K562 (cell line): ENCODE results near the gene FCAMR. TPM values are rescaled to one million over a fixed set of nuclear protein-coding genes. Genes with fewer than 3 reads are reported as not detected.

ENCODE experiments used
- ARID3B ChIP-seq: fragments of 250-450 bp; sonication (Bioruptor Pico); IDR thresholded peaks from 2 replicates; pipeline ENCODE4 v1.4.0; 2020; ENCODE audit warnings: borderline replicate concordance
- CTCF ChIP-seq, 3 experiments: IDR thresholded peaks in 2 of 3; conservative IDR thresholded peaks in 1 of 3; 2 replicates each; pipeline ENCODE4 v1.5.1; 2011 to 2012; ENCODE audit warnings: low read length in 3 of 3, mild to moderate bottlenecking in 3 of 3, control low read depth in 2 of 3, improper control_type of control experiment in 1 of 3, inconsistent platforms in 1 of 3, low read depth in 1 of 3, mixed read lengths in 1 of 3, moderate library complexity in 1 of 3; ENCODE audit not compliant: insufficient read depth in 2 of 3
- ESRRA ChIP-seq: fragments of 450-650 bp; IDR thresholded peaks from 2 replicates; pipeline ENCODE4 v1.6.1; 2014; ENCODE audit warnings: low read depth, mild to moderate bottlenecking, moderate library complexity, borderline replicate concordance
- HEY1 ChIP-seq: fragments of 250-450 bp; sonication (Bioruptor Pico); IDR thresholded peaks from 2 replicates; pipeline ENCODE4 v1.5.0; 2020; ENCODE audit warnings: mild to moderate bottlenecking, moderate library complexity, borderline replicate concordance
- MAX ChIP-seq: sonication (generic); formaldehyde crosslinking; IDR thresholded peaks from 2 replicates; pipeline ENCODE4 v1.9.0; 2022; ENCODE audit warnings: mild to moderate bottlenecking, missing genetic modification reagents
- MTA1 ChIP-seq: fragments of 450-650 bp; IDR thresholded peaks from 2 replicates; pipeline ENCODE4 v1.6.1; 2017; ENCODE audit warnings: borderline replicate concordance
- NRF1 ChIP-seq, 2 experiments: fragments of 450-650 bp; IDR thresholded peaks in 1 of 2; conservative IDR thresholded peaks in 1 of 2; 2 replicates each; pipeline ENCODE4 v1.6.1; 2014; ENCODE audit warnings: mild to moderate bottlenecking in 2 of 2
- POLR2A ChIP-seq: fragments of 450-650 bp; conservative IDR thresholded peaks from 2 replicates; pipeline ENCODE4 v1.6.1; 2016
- ZZZ3 ChIP-seq: fragments of 450-650 bp; IDR thresholded peaks from 2 replicates; pipeline ENCODE4 v1.6.1; 2016; ENCODE audit warnings: antibody characterized with exemption, mild to moderate bottlenecking, moderate library complexity
- polyA plus RNA-seq, 8 experiments: library from polyadenylated mRNA; depleted of rRNA in 4 of 8; stranded (reverse) in 5 of 8; unstranded in 3 of 8; fragments of >200 nt; fragmentation: Nextera tagmentation in 2 of 8; fragmentation: Illumina TruSeq in 1 of 8; extraction: Ambion mirVana in 2 of 8; extraction: Trizol in 1 of 8; gene quantifications; 2 replicates each; pipeline versions ENCODE4 v1.2.1 to v1.2.3, GENCODE V29; 2011 to 2014; ENCODE audit warnings: inconsistent platforms in 1 of 8, missing spikeins in 1 of 8
- total RNA-seq, 7 experiments: library from RNA; depleted of rRNA in 6 of 7; stranded (reverse); fragments of >200 nt in 6 of 7; fragmentation: Illumina TruSeq in 2 of 7; extraction: Trizol in 2 of 7; gene quantifications; 2 replicates each; pipeline versions ENCODE4 v1.2.1 to v1.2.3, GENCODE V29; 2011 to 2021; ENCODE audit warnings: low replicate concordance in 1 of 7
- TF ChIP-seq, protein P1 (sequence below), 2 experiments: fragments of 450-650 bp; conservative IDR thresholded peaks; 2 replicates each; pipeline ENCODE4 v1.6.1; 2017; ENCODE audit warnings: mild to moderate bottlenecking in 2 of 2, moderate library complexity in 2 of 2
- TF ChIP-seq, protein P2 (sequence below): fragments of 250-450 bp; sonication (Bioruptor Pico); IDR thresholded peaks from 2 replicates; pipeline ENCODE4 v1.5.0; 2020; ENCODE audit warnings: mild to moderate bottlenecking, borderline replicate concordance
- TF ChIP-seq, protein P3 (sequence below): fragments of 200-800 bp; sonication (Bioruptor generic); IDR thresholded peaks from 2 replicates; pipeline ENCODE4 v1.6.1; 2017; ENCODE audit warnings: missing genetic modification characterization, missing compliant biosample characterization

FCAMR gene
- total and polyA plus RNA-seq, 9 of the 15 experiments (the other 6 are each of a cell fraction or from before 2014, with no cell fraction given): not detected

GRCh38 chr1:206925106-206925736, 45.0 kb downstream of the FCAMR start (continued):
- TF ChIP-seq CTCF (IDR thresholded peaks at IDR 0.05 in 2 of 3, conservative IDR thresholded peaks at IDR 0.05 in 1 of 3; ENCODE audit: insufficient read depth in 2 of 3, low read depth in 1 of 3, low read length in 3 of 3): peak; percentile 39 to 61 (median 59); a peak in 5 of 6 replicates
- TF ChIP-seq NRF1 (conservative IDR thresholded peaks at IDR 0.05 in 1 of 2, IDR thresholded peaks at IDR 0.05 in 1 of 2): 0 out of 4 replicates have a peak, but pooled peaks of 1 of the 2 experiments have one; percentile 25
- no peak for TF ChIP-seq MTA1
- TF ChIP-seq HEY1 (CRISPR knock-in tag): no peak
- peak; percentile 28; the same call in 1 of the 2 replicates for TF ChIP-seq ESRRA
- TF ChIP-seq ZZZ3: no peak
- TF ChIP-seq, protein P1, sequence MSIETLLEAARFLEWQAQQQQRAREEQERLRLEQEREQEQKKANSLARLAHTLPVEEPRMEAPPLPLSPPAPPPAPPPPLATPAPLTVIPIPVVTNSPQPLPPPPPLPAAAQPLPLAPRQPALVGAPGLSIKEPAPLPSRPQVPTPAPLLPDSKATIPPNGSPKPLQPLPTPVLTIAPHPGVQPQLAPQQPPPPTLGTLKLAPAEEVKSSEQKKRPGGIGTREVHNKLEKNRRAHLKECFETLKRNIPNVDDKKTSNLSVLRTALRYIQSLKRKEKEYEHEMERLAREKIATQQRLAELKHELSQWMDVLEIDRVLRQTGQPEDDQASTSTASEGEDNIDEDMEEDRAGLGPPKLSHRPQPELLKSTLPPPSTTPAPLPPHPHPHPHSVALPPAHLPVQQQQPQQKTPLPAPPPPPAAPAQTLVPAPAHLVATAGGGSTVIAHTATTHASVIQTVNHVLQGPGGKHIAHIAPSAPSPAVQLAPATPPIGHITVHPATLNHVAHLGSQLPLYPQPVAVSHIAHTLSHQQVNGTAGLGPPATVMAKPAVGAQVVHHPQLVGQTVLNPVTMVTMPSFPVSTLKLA (conservative IDR thresholded peaks at IDR 0.05): no peak
- TF ChIP-seq, protein P2, sequence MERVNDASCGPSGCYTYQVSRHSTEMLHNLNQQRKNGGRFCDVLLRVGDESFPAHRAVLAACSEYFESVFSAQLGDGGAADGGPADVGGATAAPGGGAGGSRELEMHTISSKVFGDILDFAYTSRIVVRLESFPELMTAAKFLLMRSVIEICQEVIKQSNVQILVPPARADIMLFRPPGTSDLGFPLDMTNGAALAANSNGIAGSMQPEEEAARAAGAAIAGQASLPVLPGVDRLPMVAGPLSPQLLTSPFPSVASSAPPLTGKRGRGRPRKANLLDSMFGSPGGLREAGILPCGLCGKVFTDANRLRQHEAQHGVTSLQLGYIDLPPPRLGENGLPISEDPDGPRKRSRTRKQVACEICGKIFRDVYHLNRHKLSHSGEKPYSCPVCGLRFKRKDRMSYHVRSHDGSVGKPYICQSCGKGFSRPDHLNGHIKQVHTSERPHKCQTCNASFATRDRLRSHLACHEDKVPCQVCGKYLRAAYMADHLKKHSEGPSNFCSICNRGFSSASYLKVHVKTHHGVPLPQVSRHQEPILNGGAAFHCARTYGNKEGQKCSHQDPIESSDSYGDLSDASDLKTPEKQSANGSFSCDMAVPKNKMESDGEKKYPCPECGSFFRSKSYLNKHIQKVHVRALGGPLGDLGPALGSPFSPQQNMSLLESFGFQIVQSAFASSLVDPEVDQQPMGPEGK: 0 out of 2 replicates have a peak, but pooled peaks have one; percentile 5
- TF ChIP-seq ARID3B: no peak
- no peak for TF ChIP-seq POLR2A
- TF ChIP-seq, protein P3, sequence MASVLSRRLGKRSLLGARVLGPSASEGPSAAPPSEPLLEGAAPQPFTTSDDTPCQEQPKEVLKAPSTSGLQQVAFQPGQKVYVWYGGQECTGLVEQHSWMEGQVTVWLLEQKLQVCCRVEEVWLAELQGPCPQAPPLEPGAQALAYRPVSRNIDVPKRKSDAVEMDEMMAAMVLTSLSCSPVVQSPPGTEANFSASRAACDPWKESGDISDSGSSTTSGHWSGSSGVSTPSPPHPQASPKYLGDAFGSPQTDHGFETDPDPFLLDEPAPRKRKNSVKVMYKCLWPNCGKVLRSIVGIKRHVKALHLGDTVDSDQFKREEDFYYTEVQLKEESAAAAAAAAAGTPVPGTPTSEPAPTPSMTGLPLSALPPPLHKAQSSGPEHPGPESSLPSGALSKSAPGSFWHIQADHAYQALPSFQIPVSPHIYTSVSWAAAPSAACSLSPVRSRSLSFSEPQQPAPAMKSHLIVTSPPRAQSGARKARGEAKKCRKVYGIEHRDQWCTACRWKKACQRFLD (CRISPR knock-in tag): 0 out of 2 replicates have a peak, but pooled peaks have one; percentile 52
- peak; percentile 85 for TF ChIP-seq MAX
